Measurements from ENCODE around the gene FAM3C.
"Not testable (repeated sequence)": the region's sequence is repeated elsewhere in the genome, so short reads cannot be mapped to it uniquely, and the experiment has no call there.

FAM3C gene

GRCh38 chr7:121331574-121331973, 64.5 kb downstream of the FAM3C start:
- DNase-seq (ENCODE audit: low read depth in 1 of 2, low spot score in 1 of 2): no peak

GRCh38 chr7:121331048-121331447, 65.1 kb downstream of the FAM3C start:
- no peak for DNase-seq (ENCODE audit: low read depth in 1 of 2, low spot score in 1 of 2)

- no peak for DNase-seq (ENCODE audit: low read depth in 1 of 2, low spot score in 1 of 2)
These were observed 65.9 kb downstream of the FAM3C start for GRCh38 chr7:121330053-121330833.

- DNase-seq (ENCODE audit: low read depth in 1 of 2, low spot score in 1 of 2): no peak
These were observed 66.7 kb downstream of the FAM3C start for GRCh38 chr7:121329191-121330052.

GRCh38 chr7:121328508-121329190, 67.5 kb downstream of the FAM3C start, which contains the start of gene WNT16:
Gene WNT16 (plus strand): TSS chr7:121329000. CDS start chr7:121329293, 293 bp downstream.
- no peak for DNase-seq (ENCODE audit: low read depth in 1 of 2, low spot score in 1 of 2)

- no peak for DNase-seq (ENCODE audit: low read depth in 1 of 2, low spot score in 1 of 2)
These were observed 68.4 kb downstream of the FAM3C start for GRCh38 chr7:121327671-121328070.

GRCh38 chr7:121323515-121324302, 72.4 kb downstream of the FAM3C start:
- no peak for DNase-seq (ENCODE audit: low read depth in 1 of 2, low spot score in 1 of 2)

- no peak for DNase-seq (ENCODE audit: low read depth in 1 of 2, low spot score in 1 of 2)
These were observed 73.6 kb downstream of the FAM3C start for GRCh38 chr7:121322460-121322859.

- not testable (repeated sequence) for DNase-seq (ENCODE audit: low read depth in 1 of 2, low spot score in 1 of 2)
These were observed 80.9 kb downstream of the FAM3C start for GRCh38 chr7:121315170-121315569.

- no peak for DNase-seq (ENCODE audit: low read depth in 1 of 2, low spot score in 1 of 2)
These were observed 82.1 kb downstream of the FAM3C start for GRCh38 chr7:121313793-121314676.

GRCh38 chr7:121313220-121313792, 82.8 kb downstream of the FAM3C start:
- DNase-seq (ENCODE audit: low read depth in 1 of 2, low spot score in 1 of 2): no peak

GRCh38 chr7:121307021-121307574, 89.0 kb downstream of the FAM3C start:
- DNase-seq (ENCODE audit: low read depth in 1 of 2, low spot score in 1 of 2): no peak

GRCh38 chr7:121306565-121306964, 89.5 kb downstream of the FAM3C start:
- no peak for DNase-seq (ENCODE audit: low read depth in 1 of 2, low spot score in 1 of 2)

- DNase-seq (ENCODE audit: low read depth in 1 of 2, low spot score in 1 of 2): no peak
These were observed 91.0 kb downstream of the FAM3C start for GRCh38 chr7:121305109-121305508.

GRCh38 chr7:121304102-121304658, 91.9 kb downstream of the FAM3C start:
- no peak for DNase-seq (ENCODE audit: low read depth in 1 of 2, low spot score in 1 of 2)

GRCh38 chr7:121303422-121304101, 92.5 kb downstream of the FAM3C start:
- DNase-seq (ENCODE audit: low read depth in 1 of 2, low spot score in 1 of 2): no peak

GRCh38 chr7:121302214-121302745, 93.8 kb downstream of the FAM3C start:
- no peak for DNase-seq (ENCODE audit: low read depth in 1 of 2, low spot score in 1 of 2)

All from activated T-helper 1 cell treated with anti-CD3 and anti-CD28 coated beads, Interleukin-2, amount 50 U/mL, for 16 hours (primary cell).